Liver (tissue), 2 donors: ENCODE results near the gene VMAC.

Experiments used
- ZBTB33 ChIP-seq: IDR thresholded peaks from 2 replicates; pipeline ENCODE4 v1.6.1; 2016; ENCODE audit warnings: antibody characterized with exemption
- TF ChIP-seq, protein P1 (sequence below): fragments of 150-350 bp; IDR thresholded peaks from 2 replicates; pipeline ENCODE4 v1.5.1; 2017; ENCODE audit warnings: improper control_type of control experiment, low read depth, low read length; ENCODE audit not compliant: missing input control
- TF ChIP-seq, protein P2 (sequence below): IDR thresholded peaks from 2 replicates; pipeline ENCODE4 v1.6.1; 2016; ENCODE audit warnings: antibody characterized with exemption
- donor health status: healthy.

DNA sequence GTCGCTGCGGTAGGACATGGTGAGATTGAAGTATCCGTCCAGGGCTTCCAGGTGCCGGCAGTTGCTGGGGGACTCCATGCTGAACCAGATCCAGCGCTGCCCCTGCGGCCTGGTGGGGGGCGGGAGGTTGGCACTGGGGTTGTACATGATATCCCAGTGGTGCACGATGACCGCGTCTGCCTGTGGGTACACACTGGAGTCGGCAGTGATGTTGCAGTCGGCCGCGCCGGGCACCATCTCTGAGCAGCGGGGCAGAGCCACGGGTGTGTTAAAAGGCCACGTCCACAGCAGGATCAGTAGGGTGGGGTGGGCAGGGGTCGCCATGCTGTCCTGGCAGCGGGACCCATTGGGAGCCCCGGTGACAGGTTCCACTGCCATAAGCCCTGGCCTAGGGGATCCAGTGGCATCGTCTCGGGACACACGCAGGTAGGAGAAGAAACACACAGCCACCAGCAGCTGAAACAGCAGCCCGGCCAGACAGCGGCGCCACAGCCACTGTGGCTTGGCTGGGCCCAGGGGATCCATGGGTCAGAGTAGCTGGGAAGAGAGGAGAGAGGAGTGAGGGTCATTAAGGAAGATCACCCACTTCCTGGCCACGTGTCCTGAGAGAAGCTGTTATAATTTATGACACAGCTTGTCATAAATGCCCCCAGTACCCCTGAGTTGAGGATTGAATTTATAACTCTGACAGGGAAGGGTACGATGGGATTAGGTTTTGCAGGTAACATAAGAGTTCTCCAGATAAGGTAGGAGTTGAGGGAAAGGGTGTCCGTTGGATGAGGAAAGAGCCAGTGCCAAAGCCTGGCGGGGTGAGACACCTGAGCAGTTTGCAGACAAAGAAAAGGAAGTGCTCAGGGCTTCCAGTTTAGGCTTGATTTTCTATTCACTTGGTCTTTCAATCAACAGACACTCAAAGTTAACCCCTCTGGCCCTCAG, 37.2 kb upstream of the VMAC start:
- TF ChIP-seq, protein P1, sequence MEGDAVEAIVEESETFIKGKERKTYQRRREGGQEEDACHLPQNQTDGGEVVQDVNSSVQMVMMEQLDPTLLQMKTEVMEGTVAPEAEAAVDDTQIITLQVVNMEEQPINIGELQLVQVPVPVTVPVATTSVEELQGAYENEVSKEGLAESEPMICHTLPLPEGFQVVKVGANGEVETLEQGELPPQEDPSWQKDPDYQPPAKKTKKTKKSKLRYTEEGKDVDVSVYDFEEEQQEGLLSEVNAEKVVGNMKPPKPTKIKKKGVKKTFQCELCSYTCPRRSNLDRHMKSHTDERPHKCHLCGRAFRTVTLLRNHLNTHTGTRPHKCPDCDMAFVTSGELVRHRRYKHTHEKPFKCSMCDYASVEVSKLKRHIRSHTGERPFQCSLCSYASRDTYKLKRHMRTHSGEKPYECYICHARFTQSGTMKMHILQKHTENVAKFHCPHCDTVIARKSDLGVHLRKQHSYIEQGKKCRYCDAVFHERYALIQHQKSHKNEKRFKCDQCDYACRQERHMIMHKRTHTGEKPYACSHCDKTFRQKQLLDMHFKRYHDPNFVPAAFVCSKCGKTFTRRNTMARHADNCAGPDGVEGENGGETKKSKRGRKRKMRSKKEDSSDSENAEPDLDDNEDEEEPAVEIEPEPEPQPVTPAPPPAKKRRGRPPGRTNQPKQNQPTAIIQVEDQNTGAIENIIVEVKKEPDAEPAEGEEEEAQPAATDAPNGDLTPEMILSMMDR, result no peak
- TF ChIP-seq, protein P2, sequence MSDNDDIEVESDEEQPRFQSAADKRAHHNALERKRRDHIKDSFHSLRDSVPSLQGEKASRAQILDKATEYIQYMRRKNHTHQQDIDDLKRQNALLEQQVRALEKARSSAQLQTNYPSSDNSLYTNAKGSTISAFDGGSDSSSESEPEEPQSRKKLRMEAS, result no peak
- no peak for TF ChIP-seq ZBTB33
